H1 (cell line): ENCODE measurements around the gene TRMT6. TPM values are rescaled to one million over a fixed set of nuclear protein-coding genes. Genes with fewer than 3 reads are reported as not detected.

Experiments used
- CTCF ChIA-PET: fragments of 300-600 bp; sonication (Branson Sonifier 250); formaldehyde crosslinking; loops from one replicate; lab custom pipeline; 2021; ENCODE audit not compliant: partially characterized antibody; lab: Charles Lee
- POLR2A ChIA-PET: fragments of 300-600 bp; sonication (Branson Sonifier 250); formaldehyde crosslinking; loops from one replicate; lab custom pipeline; 2021; ENCODE audit warnings: inconsistent platforms; ENCODE audit not compliant: partially characterized antibody; lab: Charles Lee
- DNase-seq, 2 experiments: peaks; one replicate each; pipeline versions ENCODE4 v3.0.0 to v3.0.0-alpha.2; 2010 to 2022; ENCODE audit warnings: low spot score in 2 of 2, low read depth in 1 of 2, mixed read lengths in 1 of 2
- FAIRE-seq: peaks from 2 replicates; lab custom pipeline; 2011; peaks lifted over from hg19 to GRCh38; lab: Jason Lieb, UNC
- H2AFZ ChIP-seq: 2 replicates; pipeline ENCODE4 v1.8.1; 2012; ENCODE audit warnings: low read length, inconsistent platforms
- H2AK5ac ChIP-seq: 2 replicates; pipeline ENCODE4 v1.6.1; 2013; ENCODE audit warnings: low read depth, low read length
- H2BK120ac ChIP-seq: replicated peaks from 2 replicates; pipeline ENCODE3; 2013; ENCODE audit warnings: low read depth, low read length, inconsistent platforms
- H2BK12ac ChIP-seq: 2 replicates; pipeline ENCODE4 v1.6.1; 2013; ENCODE audit warnings: low read depth, low read length
- H2BK15ac ChIP-seq: 2 replicates; pipeline ENCODE4 v1.6.1; 2013; ENCODE audit warnings: low read length
- H2BK20ac ChIP-seq: 2 replicates; pipeline ENCODE4 v1.6.1; 2013; ENCODE audit warnings: low read length
- H2BK5ac ChIP-seq: 2 replicates; pipeline ENCODE4 v1.6.1; 2013; ENCODE audit warnings: low read depth, low read length
- H3K14ac ChIP-seq: 2 replicates; pipeline ENCODE4 v1.6.1; 2013; ENCODE audit warnings: inconsistent platforms; ENCODE audit not compliant: insufficient read length
- H3K18ac ChIP-seq: 2 replicates; pipeline ENCODE4 v1.6.1; 2013; ENCODE audit warnings: low read length; ENCODE audit errors: extremely low read depth
- H3K23ac ChIP-seq: 2 replicates; pipeline ENCODE4 v1.6.1; 2013; ENCODE audit warnings: inconsistent platforms; ENCODE audit not compliant: insufficient read length
- H3K23me2 ChIP-seq: 2 replicates; pipeline ENCODE4 v1.6.1; 2013; ENCODE audit warnings: low read depth, low read length
- H3K27ac ChIP-seq: 2 replicates; pipeline ENCODE4 v1.6.1; 2011; ENCODE audit warnings: low read depth, low read length, inconsistent platforms
- H3K27me3 ChIP-seq, 4 experiments: replicated peaks in 1 of 4; 1 replicate in 1 of 4; 2 replicates in 3 of 4; pipeline versions ENCODE4 v1.6.1 to v1.8.1; 2011 to 2013; ENCODE audit warnings: low read length in 3 of 4, mild to moderate bottlenecking in 3 of 4, inconsistent platforms in 2 of 4, mixed read lengths in 2 of 4, moderate library complexity in 1 of 4; ENCODE audit not compliant: control insufficient read depth in 3 of 4, insufficient read depth in 3 of 4; ENCODE audit errors: extremely low read depth in 1 of 4
- H3K36me3 ChIP-seq, 4 experiments: 2 replicates each; pipeline versions ENCODE4 v1.6.1 to v1.8.1; 2011 to 2013; ENCODE audit warnings: mild to moderate bottlenecking in 4 of 4, low read length in 3 of 4, moderate library complexity in 2 of 4, control low read depth in 1 of 4, inconsistent platforms in 1 of 4; ENCODE audit not compliant: insufficient read depth in 4 of 4, control insufficient read depth in 2 of 4
- H3K4ac ChIP-seq: replicated peaks from 2 replicates; pipeline ENCODE3; 2013; ENCODE audit warnings: low read length, low read depth, mixed read lengths, inconsistent platforms; ENCODE audit not compliant: insufficient read length
- H3K4me1 ChIP-seq, 4 experiments: replicated peaks in 1 of 4; 1 replicate in 1 of 4; 2 replicates in 3 of 4; pipeline versions ENCODE4 v1.6.1 to v1.8.1; 2011 to 2013; ENCODE audit warnings: low read length in 3 of 4, inconsistent platforms in 2 of 4, mixed read lengths in 1 of 4; ENCODE audit not compliant: insufficient read depth in 4 of 4, control insufficient read depth in 3 of 4
- H3K4me2 ChIP-seq, 2 experiments: 2 replicates each; pipeline versions ENCODE4 v1.6.1 to v1.8.1; 2011 to 2013; ENCODE audit warnings: low read depth in 2 of 2, low read length in 2 of 2, control low read depth in 1 of 2, inconsistent platforms in 1 of 2, mild to moderate bottlenecking in 1 of 2; ENCODE audit not compliant: insufficient read depth in 1 of 2
- H3K4me3 ChIP-seq, 4 experiments: fragments of 200-600, 300-600 bp in 1 of 4; sonication (generic), shearing (Covaris generic), sonication (Bioruptor Twin) in 1 of 4; 2 replicates each; pipeline versions ENCODE4 v1.5.1 to v1.8.1; 2011 to 2016; ENCODE audit warnings: low read length in 4 of 4, low read depth in 3 of 4, control low read depth in 2 of 4, inconsistent platforms in 2 of 4, mild to moderate bottlenecking in 2 of 4, mixed read lengths in 1 of 4, moderate library complexity in 1 of 4; ENCODE audit not compliant: insufficient read depth in 2 of 4; ENCODE audit errors: extremely low read depth in 1 of 4
- H3K56ac ChIP-seq: replicated peaks from 2 replicates; pipeline ENCODE3; 2013; ENCODE audit warnings: low read depth, mild to moderate bottlenecking, mixed read lengths, low read length, inconsistent platforms; ENCODE audit not compliant: insufficient read length
- H3K79me1 ChIP-seq: 2 replicates; pipeline ENCODE4 v1.6.1; 2013; ENCODE audit warnings: low read depth, low read length, control low read depth
- H3K79me2 ChIP-seq, 2 experiments: 2 replicates each; pipeline versions ENCODE4 v1.6.1 to v1.8.1; 2012 to 2013; ENCODE audit warnings: low read length in 2 of 2, mild to moderate bottlenecking in 2 of 2, inconsistent platforms in 1 of 2; ENCODE audit not compliant: insufficient read depth in 2 of 2, control insufficient read depth in 1 of 2
- H3K9ac ChIP-seq, 4 experiments: replicated peaks in 1 of 4; 1 replicate in 1 of 4; 2 replicates in 3 of 4; pipeline versions ENCODE4 v1.6.1 to v1.8.1; 2011 to 2013; ENCODE audit warnings: low read depth in 3 of 4, low read length in 3 of 4, control low read depth in 2 of 4, mild to moderate bottlenecking in 2 of 4, moderate library complexity in 2 of 4, inconsistent platforms in 1 of 4; ENCODE audit errors: extremely low read depth in 1 of 4
- H3K9me3 ChIP-seq, 2 experiments: 2 replicates each; pipeline versions ENCODE4 v1.6.1 to v1.8.1; 2012 to 2013; ENCODE audit warnings: mild to moderate bottlenecking in 2 of 2, moderate library complexity in 2 of 2, control low read depth in 1 of 2, inconsistent platforms in 1 of 2, low read depth in 1 of 2, low read length in 1 of 2, mixed read lengths in 1 of 2; ENCODE audit not compliant: insufficient read depth in 2 of 2
- H4K20me1 ChIP-seq, 2 experiments: replicated peaks in 1 of 2; 2 replicates each; pipeline versions ENCODE3 to v1.8.1; 2011 to 2013; ENCODE audit warnings: inconsistent platforms in 2 of 2, low read length in 2 of 2, mild to moderate bottlenecking in 1 of 2; ENCODE audit not compliant: insufficient read depth in 2 of 2, control insufficient read depth in 1 of 2
- H4K5ac ChIP-seq: 2 replicates; pipeline ENCODE4 v1.6.1; 2013; ENCODE audit warnings: low read length, low read depth, mixed read lengths, inconsistent platforms; ENCODE audit not compliant: insufficient read length
- H4K8ac ChIP-seq: 2 replicates; pipeline ENCODE4 v1.8.0; 2013; ENCODE audit warnings: mild to moderate bottlenecking, moderate library complexity, low read length, inconsistent platforms; ENCODE audit not compliant: insufficient read depth; ENCODE audit errors: extremely low read depth
- H4K91ac ChIP-seq: replicated peaks from 2 replicates; pipeline ENCODE3; 2013; ENCODE audit warnings: low read length, mixed read lengths, inconsistent platforms; ENCODE audit not compliant: insufficient read length
- JUND ChIP-seq: IDR thresholded peaks from 2 replicates; pipeline ENCODE4 v1.6.1; 2011; ENCODE audit warnings: mild to moderate bottlenecking, improper control_type of control experiment, low read length
- NANOG ChIP-seq: IDR thresholded peaks from 2 replicates; pipeline ENCODE4 v1.6.1; 2011; ENCODE audit warnings: low read length, low read depth, mild to moderate bottlenecking, inconsistent platforms; ENCODE audit not compliant: insufficient read depth, poor library complexity, severe bottlenecking
- SIRT6 ChIP-seq: IDR thresholded peaks from one replicate; pipeline ENCODE4 v1.7.1; 2012; ENCODE audit warnings: low read length, inconsistent platforms
- YY1 ChIP-seq: IDR thresholded peaks from 2 replicates; pipeline ENCODE4 v1.6.1; 2011; ENCODE audit warnings: low read depth, mild to moderate bottlenecking, low read length
- WGBS, 2 experiments: shearing (Covaris generic) in 1 of 2; methylation state at CpG; one replicate each; pipeline versions ENCODE4 v1.1.6 to v1.1.7; 2013 to 2015; ENCODE audit warnings: low lambda C conversion rate in 2 of 2, mixed read lengths in 2 of 2, inconsistent platforms in 1 of 2, low coverage in 1 of 2, missing lambda C conversion rate in 1 of 2; ENCODE audit not compliant: insufficient replicate concordance in 2 of 2, insufficient coverage in 1 of 2, insufficient read length in 1 of 2; ENCODE audit errors: extremely low coverage in 1 of 2, missing lambda C conversion rate in 1 of 2; 5-methylcytosine and 5-hydroxymethylcytosine counted together
- polyA plus RNA-seq, 7 experiments: library from polyadenylated mRNA; depleted of rRNA in 3 of 7; stranded (reverse) in 5 of 7; unstranded in 2 of 7; fragments of >200 nt in 5 of 7; fragments of 200-250 nt in 2 of 7; gene quantifications; 1 replicate in 5 of 7; 2 replicates in 1 of 7; 4 replicates in 1 of 7; pipeline versions ENCODE4 v1.2.1 to v1.2.3, GENCODE V29; 2011 to 2013; ENCODE audit warnings: missing spikeins in 2 of 7, mixed read lengths in 2 of 7
- total RNA-seq: library from RNA; stranded (reverse); fragmentation: NEBNext Ultra II Directional; extraction: Animal tissue kit (Norgen Biotek cat#: 25700); gene quantifications from 2 replicates; pipeline ENCODE4 v1.2.1, GENCODE V29; 2021
- TF ChIP-seq, protein P1 (sequence below): IDR thresholded peaks from 2 replicates; pipeline ENCODE4 v1.6.1; 2011; ENCODE audit warnings: low read length, improper control_type of control experiment
- TF ChIP-seq, protein P2 (sequence below): IDR thresholded peaks from 2 replicates; pipeline ENCODE4 v1.6.1; 2012; ENCODE audit warnings: low read length, inconsistent platforms

TRMT6 gene
- total and polyA plus RNA-seq, 2 of the 8 experiments (the other 6 are each of a cell fraction or from before 2014, with no cell fraction given): 6.9 to 23.3 TPM

DNA sequence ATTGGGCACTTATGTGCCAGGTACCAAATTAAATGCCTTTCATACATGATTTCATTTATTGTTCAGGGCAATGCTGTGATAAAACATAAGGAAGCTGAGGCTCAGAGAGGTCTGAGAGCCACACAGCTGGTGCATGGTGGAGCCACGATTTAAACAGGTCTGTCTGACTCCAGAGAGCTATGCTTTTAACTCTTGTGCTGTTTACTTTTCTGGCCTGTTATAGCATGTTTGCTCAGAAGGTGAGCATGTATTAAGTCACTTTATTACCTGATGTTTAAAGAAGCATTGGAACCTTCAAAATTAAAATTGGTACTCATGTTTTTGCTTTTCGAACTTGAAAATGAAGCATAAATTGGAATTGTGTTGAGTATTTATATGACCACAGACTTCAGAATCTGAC lies 26.9 kb upstream of the TRMT6 start:
- Histone ChIP-seq H3K18ac (no peak overlapping the region), H3K27me3 (peaks cover 0 to 7% (median 0%) of the 10 kb centered on the region in 4 experiments; a peak in 1 of 7 replicates), H3K4me3 (no peak overlapping the region), H3K4ac (no peak overlapping the region), H4K5ac (no peak overlapping the region), H3K14ac (no peak overlapping the region), H2AK5ac (no peak overlapping the region), H3K4me1 (no peaks in the 10 kb centered on the region), H2BK20ac (no peak overlapping the region), H3K36me3 (peaks cover 10 to 36% (median 27%) of the 10 kb centered on the region in 4 experiments), H4K8ac (no peak overlapping the region), H3K27ac (no peak overlapping the region), H4K20me1 (peaks cover 5 to 14% of the 10 kb centered on the region in 2 experiments), H3K9ac (no peak overlapping the region), H2BK120ac (no peak overlapping the region), H3K56ac (no peak overlapping the region), H3K23me2 (no peaks in the 10 kb centered on the region), H2AFZ (no peak overlapping the region), H3K9me3 (no peaks in the 10 kb centered on the region), H3K79me1 (no peaks in the 10 kb centered on the region), H2BK15ac (no peak overlapping the region), H3K79me2 (no peaks in the 10 kb centered on the region)
- FAIRE-seq (no peak), DNase-seq (no peak)
- POLR2A ChIA-PET: interaction anchor here (1.1 to 1.4 kb wide), 4 partner anchors 11 to 30 kb away, joined by 3 to 4 read pairs (median 4); no protein-coding TSS in a partner anchor
- CTCF ChIA-PET: interaction anchor here (1.3 kb wide), 1 partner anchor 97 kb away, joined by 3 read pairs; no protein-coding TSS in a partner anchor
- TF ChIP-seq SIRT6 (no peak), JUND (no peak), YY1 (no peak), NANOG (no peak)
- TF ChIP-seq, protein P1, sequence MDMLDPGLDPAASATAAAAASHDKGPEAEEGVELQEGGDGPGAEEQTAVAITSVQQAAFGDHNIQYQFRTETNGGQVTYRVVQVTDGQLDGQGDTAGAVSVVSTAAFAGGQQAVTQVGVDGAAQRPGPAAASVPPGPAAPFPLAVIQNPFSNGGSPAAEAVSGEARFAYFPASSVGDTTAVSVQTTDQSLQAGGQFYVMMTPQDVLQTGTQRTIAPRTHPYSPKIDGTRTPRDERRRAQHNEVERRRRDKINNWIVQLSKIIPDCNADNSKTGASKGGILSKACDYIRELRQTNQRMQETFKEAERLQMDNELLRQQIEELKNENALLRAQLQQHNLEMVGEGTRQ: no peak
- TF ChIP-seq, protein P2, sequence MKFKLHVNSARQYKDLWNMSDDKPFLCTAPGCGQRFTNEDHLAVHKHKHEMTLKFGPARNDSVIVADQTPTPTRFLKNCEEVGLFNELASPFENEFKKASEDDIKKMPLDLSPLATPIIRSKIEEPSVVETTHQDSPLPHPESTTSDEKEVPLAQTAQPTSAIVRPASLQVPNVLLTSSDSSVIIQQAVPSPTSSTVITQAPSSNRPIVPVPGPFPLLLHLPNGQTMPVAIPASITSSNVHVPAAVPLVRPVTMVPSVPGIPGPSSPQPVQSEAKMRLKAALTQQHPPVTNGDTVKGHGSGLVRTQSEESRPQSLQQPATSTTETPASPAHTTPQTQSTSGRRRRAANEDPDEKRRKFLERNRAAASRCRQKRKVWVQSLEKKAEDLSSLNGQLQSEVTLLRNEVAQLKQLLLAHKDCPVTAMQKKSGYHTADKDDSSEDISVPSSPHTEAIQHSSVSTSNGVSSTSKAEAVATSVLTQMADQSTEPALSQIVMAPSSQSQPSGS: no peak
- TF ChIP-seq, all 59 proteins: peak for 0
- no peak overlapping the region for H2BK5ac ChIP-seq
- no peak overlapping the region for H2BK12ac ChIP-seq
- WGBS, 2 experiments: 98% methylated on average over 2 of the region's 2 CpGs; no CpG with 5 or more reads in 1 of the 2 experiments
- no peak overlapping the region for H3K23ac ChIP-seq
- H3K4me2 ChIP-seq: no peak overlapping the region
- no peak overlapping the region for H4K91ac ChIP-seq
